Ascending aorta (tissue), 2 donors: ENCODE measurements around the gene TSHZ1. TPM values are rescaled to one million over a fixed set of nuclear protein-coding genes. Genes with fewer than 3 reads are reported as not detected.
A peak's percentile ranks its signal among the peaks of the same experiment; 100 is the strongest.

ENCODE experiments used
- DNase-seq, 2 donors: peaks; one replicate each; pipeline ENCODE4 v3.0.0-alpha.2; 2019; ENCODE audit warnings: low spot score in 2 of 2
- H3K27ac ChIP-seq, 2 donors: fragments of 200-600 bp; sonication (generic); one replicate each; pipeline ENCODE4 v1.5.1; 2016 to 2017; ENCODE audit warnings: mild to moderate bottlenecking in 1 of 2
- H3K27me3 ChIP-seq: fragments of 200-600 bp; sonication (generic); one replicate; pipeline ENCODE4 v1.5.1; 2017
- H3K36me3 ChIP-seq, 2 donors: fragments of 200-600 bp; sonication (generic); one replicate each; pipeline ENCODE4 v1.5.1; 2016
- H3K4me1 ChIP-seq, 2 donors: fragments of 200-600 bp; sonication (generic); one replicate each; pipeline ENCODE4 v1.5.1; 2016 to 2017; ENCODE audit warnings: mild to moderate bottlenecking in 1 of 2
- H3K4me3 ChIP-seq, 2 donors: fragments of 200-600 bp; sonication (generic); one replicate each; pipeline ENCODE4 v1.5.1; 2016 to 2017; ENCODE audit warnings: mild to moderate bottlenecking in 1 of 2
- H3K9me3 ChIP-seq, 2 donors: fragments of 200-600 bp; sonication (generic); one replicate each; pipeline ENCODE4 v1.5.1; 2016
- intact Hi-C: fragments of 100-400 bp; cut with DNase I; formaldehyde crosslinking; loops from one replicate; pipeline ENCODE4 v1.15.1; 2023
- total RNA-seq: library from RNA; depleted of rRNA; stranded (reverse); fragments of >200 nt; gene quantifications from one replicate; pipeline ENCODE4 v1.1.0, GENCODE V29; 2016
- TF ChIP-seq, protein P1 (sequence below), 3 experiments: fragments of 200-600 bp in 2 of 3; fragments of 450-650 bp in 1 of 3; sonication (generic) in 2 of 3; IDR thresholded peaks; one replicate each; pipeline ENCODE4 v1.5.1; 2016 to 2019; ENCODE audit warnings: antibody characterized with exemption in 3 of 3, mild to moderate bottlenecking in 1 of 3, moderate library complexity in 1 of 3

The TSHZ1 gene
- total RNA-seq, 1 donor from 2014 or later, result 13.3 TPM

DNA sequence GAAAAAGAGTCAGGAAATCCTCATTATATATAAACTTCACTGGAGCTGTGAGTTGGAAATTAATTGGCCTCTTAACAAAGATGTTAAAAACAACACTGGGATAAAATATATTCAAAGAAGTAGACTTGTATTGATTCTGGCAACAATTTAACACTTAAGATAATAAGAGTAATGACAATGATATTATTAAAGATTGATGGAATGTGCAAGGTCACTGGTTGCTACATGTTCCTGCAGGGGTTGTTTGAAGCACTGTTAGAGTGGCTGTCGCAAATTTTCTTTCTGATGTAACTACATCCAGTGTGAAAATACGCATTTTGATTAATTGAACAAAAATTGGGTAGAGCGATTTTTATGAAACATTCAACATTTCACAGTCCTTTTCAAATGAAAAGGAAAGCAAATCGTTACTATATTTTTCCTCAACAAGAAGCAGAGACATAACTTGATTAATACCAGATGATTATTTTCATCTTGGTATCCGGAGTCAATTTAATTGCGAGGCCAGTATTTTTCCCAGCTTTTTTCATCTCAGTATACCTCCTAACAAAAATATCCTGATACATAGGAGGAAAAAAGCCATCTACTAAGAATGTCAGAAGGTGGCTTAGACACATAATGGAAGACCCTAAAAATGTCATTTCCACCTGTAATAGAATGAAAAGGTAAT lies 7.8 kb upstream of the TSHZ1 start:
- TF ChIP-seq, protein P1, sequence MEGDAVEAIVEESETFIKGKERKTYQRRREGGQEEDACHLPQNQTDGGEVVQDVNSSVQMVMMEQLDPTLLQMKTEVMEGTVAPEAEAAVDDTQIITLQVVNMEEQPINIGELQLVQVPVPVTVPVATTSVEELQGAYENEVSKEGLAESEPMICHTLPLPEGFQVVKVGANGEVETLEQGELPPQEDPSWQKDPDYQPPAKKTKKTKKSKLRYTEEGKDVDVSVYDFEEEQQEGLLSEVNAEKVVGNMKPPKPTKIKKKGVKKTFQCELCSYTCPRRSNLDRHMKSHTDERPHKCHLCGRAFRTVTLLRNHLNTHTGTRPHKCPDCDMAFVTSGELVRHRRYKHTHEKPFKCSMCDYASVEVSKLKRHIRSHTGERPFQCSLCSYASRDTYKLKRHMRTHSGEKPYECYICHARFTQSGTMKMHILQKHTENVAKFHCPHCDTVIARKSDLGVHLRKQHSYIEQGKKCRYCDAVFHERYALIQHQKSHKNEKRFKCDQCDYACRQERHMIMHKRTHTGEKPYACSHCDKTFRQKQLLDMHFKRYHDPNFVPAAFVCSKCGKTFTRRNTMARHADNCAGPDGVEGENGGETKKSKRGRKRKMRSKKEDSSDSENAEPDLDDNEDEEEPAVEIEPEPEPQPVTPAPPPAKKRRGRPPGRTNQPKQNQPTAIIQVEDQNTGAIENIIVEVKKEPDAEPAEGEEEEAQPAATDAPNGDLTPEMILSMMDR (IDR thresholded peaks at IDR 0.05), result no peak
- Histone ChIP-seq H3K4me1 (peaks cover 7 to 37% of the 10 kb centered on the region in 2 donors), H3K36me3 (no peaks in the 10 kb centered on the region), H3K27ac (no peak overlapping the region), H3K9me3 (no peaks in the 10 kb centered on the region), H3K4me3 (no peak overlapping the region), H3K27me3 (no peaks in the 10 kb centered on the region)
- no peak for DNase-seq
- intact Hi-C loops, result loop anchor here (10.0 kb wide), 1 partner anchor 1622 kb away; the partner anchor contains the start of gene ZNF236

DNA sequence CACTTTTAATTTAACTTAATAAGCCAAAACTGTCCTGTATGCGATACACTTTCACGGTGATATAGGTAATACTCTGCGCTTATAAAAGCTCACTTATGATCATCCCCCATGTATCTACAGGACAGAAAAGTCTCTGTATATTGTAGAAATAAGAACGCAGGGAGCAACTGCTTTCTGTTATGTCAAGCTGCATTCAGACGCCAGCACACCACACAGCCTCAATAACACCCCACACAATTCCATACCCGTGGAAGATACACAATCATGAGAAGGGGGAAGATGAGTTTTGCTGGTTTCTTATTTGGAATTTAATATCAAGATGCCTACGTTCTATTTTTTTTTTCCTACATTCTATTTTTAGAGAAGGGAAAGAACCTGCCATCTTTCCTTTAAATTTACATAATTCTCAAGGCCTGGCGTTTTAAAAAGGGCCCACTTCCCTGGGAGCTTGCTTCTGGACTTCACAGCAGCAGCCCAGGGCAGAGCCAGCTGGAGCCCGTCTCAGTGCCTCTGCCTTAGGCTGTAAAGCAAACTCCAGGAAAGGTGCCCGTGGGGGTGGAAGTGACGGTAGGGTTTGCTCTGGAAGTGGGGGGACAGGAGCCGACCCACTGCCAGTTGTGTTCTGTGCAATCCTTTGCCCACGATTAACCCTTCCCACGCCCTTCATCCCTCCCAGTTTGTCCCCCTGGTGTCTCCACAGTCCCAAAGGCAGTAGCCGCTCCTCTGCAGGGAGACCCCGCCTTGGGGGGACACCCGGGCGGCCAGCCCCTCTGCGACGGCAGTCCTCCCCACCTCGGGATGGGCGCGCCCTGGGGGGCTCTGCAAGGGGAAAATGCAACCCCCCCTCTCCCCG lies 7.0 kb upstream of the TSHZ1 start:
- H3K4me3 ChIP-seq, result peak overlapping the region; percentile 51 to 52
- H3K27ac ChIP-seq, result no peak overlapping the region
- no peaks in the 10 kb centered on the region for H3K9me3 ChIP-seq
- H3K36me3 ChIP-seq, result no peaks in the 10 kb centered on the region
- H3K27me3 ChIP-seq, result no peaks in the 10 kb centered on the region
- peaks cover 7 to 37% of the 10 kb centered on the region in 2 donors for H3K4me1 ChIP-seq
- DNase-seq, result no peak
- intact Hi-C loops, result loop anchor here (10.0 kb wide), 1 partner anchor 1621 kb away; the partner anchor contains the start of gene ZNF236
- TF ChIP-seq, protein P1 (IDR thresholded peaks at IDR 0.05), result no peak

DNA sequence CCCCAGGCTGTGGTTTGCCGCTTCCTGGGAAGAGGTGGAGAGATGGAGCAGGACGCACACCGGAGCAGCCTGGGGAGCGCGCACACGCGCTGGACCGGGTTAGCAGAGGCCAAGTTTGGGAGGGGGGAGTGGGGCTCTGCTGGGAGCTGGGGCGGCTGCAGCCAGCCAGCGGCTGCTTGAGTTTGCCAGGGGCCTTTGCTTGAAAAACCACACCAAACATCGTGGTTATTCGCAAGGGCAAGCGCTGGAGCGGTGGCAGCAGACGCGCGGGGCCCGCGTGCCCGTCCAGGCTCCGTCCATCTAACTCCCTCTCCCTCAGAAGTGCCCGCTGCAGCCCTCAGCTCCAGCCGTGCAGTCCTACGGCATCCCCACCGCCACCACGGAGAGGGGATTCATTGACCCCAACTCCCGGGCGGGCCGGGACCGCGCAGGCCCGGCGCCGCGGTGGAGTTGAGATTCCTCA lies 6.3 kb upstream of the TSHZ1 start:
- no peaks in the 10 kb centered on the region for H3K36me3 ChIP-seq
- intact Hi-C loops, result loop anchor here (10.0 kb wide), 1 partner anchor 1621 kb away; the partner anchor contains the start of gene ZNF236
- peaks cover 7 to 37% of the 10 kb centered on the region in 2 donors for H3K4me1 ChIP-seq
- H3K4me3 ChIP-seq, result peak overlapping the region; percentile 51 to 52
- TF ChIP-seq, protein P1 (IDR thresholded peaks at IDR 0.05), result no peak
- no peaks in the 10 kb centered on the region for H3K9me3 ChIP-seq
- H3K27ac ChIP-seq, result no peak overlapping the region
- no peaks in the 10 kb centered on the region for H3K27me3 ChIP-seq
- DNase-seq, result no peak

DNA sequence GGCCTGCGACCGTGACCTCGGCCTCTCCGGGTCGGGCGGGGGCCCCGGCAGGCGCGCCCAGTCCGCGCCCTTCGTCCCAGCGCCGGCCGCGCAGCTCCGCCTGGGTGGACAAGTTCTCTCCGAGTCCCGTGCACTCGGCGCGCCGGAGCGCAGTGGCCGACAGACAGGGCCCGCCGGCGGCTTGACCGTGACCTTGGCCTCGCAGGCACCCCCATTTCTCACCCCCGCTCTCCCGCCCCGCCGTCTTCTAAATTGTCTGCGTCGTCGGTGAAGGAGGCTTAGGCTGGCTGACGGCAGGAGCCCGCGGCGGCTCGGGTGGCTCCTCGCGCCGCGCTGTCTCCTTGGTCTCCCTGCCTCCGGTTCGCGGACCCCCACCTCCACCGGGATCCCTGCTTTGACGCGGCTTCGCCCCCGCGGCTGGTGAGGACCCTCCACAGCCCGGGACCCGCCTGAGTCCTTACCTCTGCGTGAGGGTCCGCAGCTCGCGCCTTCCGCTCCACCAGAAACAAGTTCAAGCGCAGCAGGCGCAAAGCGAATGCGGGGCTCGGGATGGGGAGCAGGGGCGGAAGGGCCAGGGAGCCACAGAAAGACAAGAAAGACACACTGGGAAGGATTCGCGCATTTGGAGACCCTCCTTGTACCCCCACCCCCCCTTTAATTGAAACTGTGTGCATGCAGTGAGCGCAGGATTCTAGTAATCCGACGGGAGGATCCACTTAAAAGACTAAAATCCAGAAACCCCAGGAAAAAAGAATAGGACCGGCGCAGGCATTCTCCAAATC lies 5.7 kb upstream of the TSHZ1 start:
- Histone ChIP-seq H3K9me3 (no peaks in the 10 kb centered on the region), H3K4me1 (peaks cover 7 to 37% of the 10 kb centered on the region in 2 donors), H3K27ac (no peak overlapping the region), H3K36me3 (no peaks in the 10 kb centered on the region), H3K27me3 (no peaks in the 10 kb centered on the region), H3K4me3 (peak overlapping the region; percentile 51 to 52)
- intact Hi-C loops, result loop anchor here (5.0 to 10.0 kb wide), 2 partner anchors 913 to 1620 kb away; partner anchors contain the start of genes CYB5A and ZNF236
- DNase-seq, result no peak
- TF ChIP-seq, protein P1 (IDR thresholded peaks at IDR 0.05), result no peak

DNA sequence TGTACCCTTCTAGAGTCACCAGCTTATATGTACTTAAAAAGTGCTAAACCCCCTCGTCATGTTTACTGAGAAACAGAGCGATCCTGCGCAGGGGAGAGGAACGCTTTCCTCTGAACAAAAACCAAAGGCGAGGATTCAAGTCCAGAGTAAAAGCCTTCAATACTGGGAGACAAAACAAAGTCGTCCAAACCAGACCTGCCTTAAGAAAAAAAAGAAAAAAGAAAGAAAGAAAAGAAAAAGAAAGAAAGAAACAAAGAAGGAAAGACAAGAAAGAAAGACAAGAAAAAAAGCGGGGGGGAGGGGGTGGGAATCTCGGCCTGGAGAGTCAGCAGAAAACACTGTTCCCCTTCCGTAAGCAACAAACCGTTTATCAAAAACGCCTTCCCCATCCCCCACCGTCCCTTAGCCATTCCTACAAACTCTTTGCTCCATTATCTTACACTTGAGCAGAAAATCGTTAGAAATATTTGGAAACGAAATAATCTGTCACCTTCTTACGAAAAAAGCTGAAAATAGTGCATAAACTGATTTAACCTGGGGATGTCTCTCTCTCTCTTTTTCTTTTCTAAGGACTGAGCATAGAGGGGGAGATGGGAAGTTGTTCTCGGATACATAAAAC lies 5.0 kb upstream of the TSHZ1 start:
- H3K9me3 ChIP-seq, result no peaks in the 10 kb centered on the region
- intact Hi-C loops, result loop anchor here (5.0 to 10.0 kb wide), 2 partner anchors 913 to 1619 kb away; partner anchors contain the start of genes CYB5A and ZNF236
- H3K27me3 ChIP-seq, result no peaks in the 10 kb centered on the region
- TF ChIP-seq, protein P1 (IDR thresholded peaks at IDR 0.05), result no peak
- no peak overlapping the region for H3K27ac ChIP-seq
- H3K4me1 ChIP-seq, result peaks cover 7 to 37% of the 10 kb centered on the region in 2 donors
- no peaks in the 10 kb centered on the region for H3K36me3 ChIP-seq
- DNase-seq, result no peak
- peak overlapping the region in 1 of 2 donors; percentile 51 for H3K4me3 ChIP-seq
